ENCODE data around the gene MATN1. TPM values are rescaled to one million over a fixed set of nuclear protein-coding genes. Genes with fewer than 3 reads are reported as not detected.

MATN1 gene
- total and polyA plus RNA-seq, 4 experiments from 2014 or later = 0.12 to 1.2 (median 0.53) TPM; not detected in 1

DNA sequence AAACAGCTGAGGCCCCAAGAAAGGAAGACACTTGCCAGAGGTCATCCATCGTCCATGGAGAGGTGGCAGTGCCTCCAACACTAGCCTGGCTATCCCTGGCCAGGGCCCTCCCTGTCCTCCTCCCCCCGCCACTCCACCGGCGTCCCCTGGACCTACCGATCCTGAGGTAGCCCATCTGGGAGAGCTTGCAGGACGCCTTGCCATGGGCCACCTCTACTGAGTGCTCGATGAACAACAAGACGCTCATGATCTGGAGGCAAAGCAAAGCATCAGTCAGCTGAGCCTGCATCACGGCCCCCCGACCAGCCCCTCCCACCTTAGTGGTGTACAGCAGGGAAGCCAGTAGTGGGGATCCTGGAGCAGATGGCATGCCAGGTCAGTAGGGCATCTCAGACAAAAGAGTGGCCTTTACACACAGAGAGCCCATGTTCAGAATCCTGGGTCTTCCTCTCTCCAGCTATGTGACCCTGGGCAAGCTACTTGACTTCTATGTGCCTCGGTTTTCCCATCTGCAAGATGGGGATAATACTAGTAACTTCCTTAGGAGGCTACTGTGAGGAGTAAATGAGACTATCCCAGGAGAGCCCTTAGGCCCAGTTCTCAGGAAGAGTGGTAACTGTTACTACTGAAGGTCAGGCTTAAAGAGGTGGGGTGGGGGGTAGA is 19.0 kb upstream of the MATN1 start:
- Mint-ChIP-seq H3K4me3 (peak overlapping the region in 5 of 8 donors; percentile 38 to 98 (median 90)), H3K9me3 (peaks cover 0 to 2% (median 0%) of the 10 kb centered on the region in 8 donors), H3K27ac (peak overlapping the region; percentile 95 to 99 (median 98)), H3K4me1 (peaks cover 69 to 99% (median 81%) of the 10 kb centered on the region in 4 donors), H3K27me3 (no peaks in the 10 kb centered on the region), H3K36me3 (peaks cover 53 to 80% of the 10 kb centered on the region in 2 donors)
- CTCF ChIA-PET (ENCODE audit: partially characterized antibody) = interaction anchor here (0.8 to 7.7 kb wide), 4 partner anchors 14 to 41 kb away, joined by 4 to 111 read pairs (median 80); partner anchors contain the start of gene LAPTM5
- peaks cover 91% of the 10 kb centered on the region for H3K4me1 ChIP-seq (ENCODE audit: insufficient read depth, low read length)
- POLR2A ChIA-PET (ENCODE audit: partially characterized antibody) = interaction anchor here (1.3 to 37.5 kb wide), 5 partner anchors 10 to 37 kb away, joined by 3 to 1160 read pairs (median 43); partner anchors contain the start of gene LAPTM5
- peak overlapping the region; percentile 92 for H3K27ac ChIP-seq (ENCODE audit: low read depth, low read length)
- no peak overlapping the region for H3K4me3 ChIP-seq (ENCODE audit: low read length in 2 of 2)
- peaks cover 57% of the 10 kb centered on the region for H3K36me3 ChIP-seq (ENCODE audit: insufficient read depth, low read length)
- intact Hi-C loops (cut with micrococcal nuclease) = loop anchor here (2.0 kb wide), 1 partner anchor 18 kb away; no protein-coding TSS in a partner anchor
- DNase-seq = no peak
- H3K27me3 ChIP-seq (ENCODE audit: insufficient read depth, low read length) = no peaks in the 10 kb centered on the region
- no peaks in the 10 kb centered on the region for H3K9me3 ChIP-seq (ENCODE audit: control insufficient read depth in 1 of 2, low read length in 2 of 2)

DNA sequence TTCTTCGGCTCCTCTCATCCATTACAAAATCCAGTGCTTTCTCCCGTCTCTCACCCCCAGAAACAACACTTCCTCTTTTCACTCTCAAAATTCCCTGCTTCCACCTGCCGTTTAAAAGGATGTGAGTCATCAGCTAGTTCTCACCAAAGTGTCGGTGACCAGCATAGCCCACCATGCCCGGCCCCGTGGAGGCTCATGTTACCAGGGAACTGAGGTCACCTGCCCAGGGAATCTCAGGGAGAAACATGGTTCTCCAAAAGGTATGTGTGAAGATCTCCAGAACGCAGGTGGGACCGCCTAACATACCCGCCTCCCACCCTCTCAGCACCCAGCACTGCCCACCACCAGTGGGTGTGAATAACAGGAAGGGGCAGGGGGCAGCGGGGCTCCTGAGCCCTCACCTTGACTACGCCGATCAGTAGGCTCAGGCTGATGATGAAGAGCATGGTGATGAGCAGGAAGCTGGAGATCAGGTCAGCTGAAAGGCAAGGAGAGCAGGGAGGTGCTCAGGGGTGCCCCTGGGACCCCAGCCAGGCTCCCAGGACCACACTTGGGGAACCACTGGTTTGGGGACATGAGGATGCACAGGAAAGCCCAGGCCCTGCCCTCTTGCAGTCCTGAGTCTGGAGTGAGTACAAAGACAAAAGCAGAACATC is 18.0 kb upstream of the MATN1 start:
- Mint-ChIP-seq H3K4me3 (peak overlapping the region in 7 of 8 donors; percentile 32 to 74 (median 57)), H3K9me3 (peaks cover 0 to 2% (median 0%) of the 10 kb centered on the region in 8 donors), H3K4me1 (peaks cover 58 to 93% (median 72%) of the 10 kb centered on the region in 4 donors), H3K36me3 (peaks cover 61 to 81% of the 10 kb centered on the region in 2 donors), H3K27ac (peak overlapping the region; percentile 86 to 95 (median 90)), H3K27me3 (no peaks in the 10 kb centered on the region)
- ChIA-PET CTCF (ENCODE audit: partially characterized antibody) (interaction anchor here (0.7 to 7.7 kb wide), 4 partner anchors 15 to 41 kb away, joined by 3 to 111 read pairs (median 80); partner anchors contain the start of gene LAPTM5), POLR2A (ENCODE audit: partially characterized antibody) (interaction anchor here (1.1 to 37.5 kb wide), 4 partner anchors 8 to 22 kb away, joined by 3 to 1160 read pairs (median 48); partner anchors contain the start of gene LAPTM5)
- peaks cover 81% of the 10 kb centered on the region for H3K4me1 ChIP-seq (ENCODE audit: insufficient read depth, low read length)
- H3K9me3 ChIP-seq (ENCODE audit: control insufficient read depth in 1 of 2, low read length in 2 of 2) = no peaks in the 10 kb centered on the region
- no peak overlapping the region for H3K4me3 ChIP-seq (ENCODE audit: low read length in 2 of 2)
- H3K27me3 ChIP-seq (ENCODE audit: insufficient read depth, low read length) = no peaks in the 10 kb centered on the region
- DNase-seq = no peak
- peak overlapping the region; percentile 92 for H3K27ac ChIP-seq (ENCODE audit: low read depth, low read length)
- peaks cover 67% of the 10 kb centered on the region for H3K36me3 ChIP-seq (ENCODE audit: insufficient read depth, low read length)
- intact Hi-C loops (cut with micrococcal nuclease) = no loop called here

DNA sequence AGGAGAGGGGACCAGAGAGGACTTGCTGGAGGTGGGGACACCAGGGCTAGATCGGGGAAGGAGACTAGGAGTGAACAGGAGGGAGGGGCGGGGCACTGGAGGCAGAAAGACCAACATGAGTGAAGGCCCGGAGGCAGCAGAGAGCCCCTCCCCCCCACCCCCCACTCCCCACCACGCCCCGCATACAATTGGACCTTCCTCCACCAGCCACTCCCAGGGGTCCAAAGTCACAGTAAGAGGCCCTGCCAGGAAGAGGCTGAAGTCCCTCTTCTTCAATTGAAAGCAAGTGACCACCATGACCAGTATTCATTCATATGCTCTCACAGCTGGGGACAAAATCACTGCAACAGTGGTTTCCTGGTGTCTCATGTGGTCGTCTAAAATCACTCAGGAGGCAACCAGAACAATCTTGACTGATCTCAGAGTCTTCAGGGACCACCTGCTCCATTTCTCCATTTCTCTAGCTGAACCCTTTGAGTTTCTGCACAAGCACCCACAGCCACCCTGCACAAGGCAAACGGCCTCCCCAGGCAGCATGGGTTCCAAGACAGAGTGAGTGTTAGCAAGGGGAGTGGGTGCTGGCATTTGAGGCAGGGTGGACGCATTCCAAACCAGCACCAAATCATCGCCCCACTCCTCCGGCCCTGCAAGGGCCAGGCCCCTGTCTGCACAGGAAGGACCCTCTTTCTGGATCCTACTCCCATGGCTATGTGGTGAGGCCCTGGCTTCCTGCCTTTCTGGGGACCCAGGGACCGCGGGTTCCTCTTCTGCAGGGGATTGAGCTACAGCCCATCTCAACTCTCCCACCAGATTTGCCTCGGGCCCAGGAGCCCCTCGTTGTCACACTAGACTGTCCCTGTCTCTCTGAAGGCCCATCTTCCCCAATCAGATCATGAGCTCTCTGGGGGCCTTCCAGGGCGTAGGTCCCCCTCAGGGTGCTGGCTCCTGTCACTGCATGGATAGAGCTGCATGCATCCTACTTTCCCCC is 17.2 kb upstream of the MATN1 start:
- no peaks in the 10 kb centered on the region for H3K9me3 ChIP-seq (ENCODE audit: control insufficient read depth in 1 of 2, low read length in 2 of 2)
- H3K9me3 Mint-ChIP-seq = peaks cover 0 to 2% (median 0%) of the 10 kb centered on the region in 8 donors
- H3K36me3 Mint-ChIP-seq = peaks cover 70 to 85% of the 10 kb centered on the region in 2 donors
- H3K4me1 Mint-ChIP-seq = peaks cover 52 to 85% (median 65%) of the 10 kb centered on the region in 4 donors
- CTCF ChIA-PET (ENCODE audit: partially characterized antibody) = interaction anchor here (0.7 to 7.7 kb wide), 5 partner anchors 9 to 42 kb away, joined by 3 to 111 read pairs (median 76); partner anchors contain the start of gene LAPTM5
- DNase-seq = no peak
- peak overlapping the region; percentile 92 for H3K27ac ChIP-seq (ENCODE audit: low read depth, low read length)
- peak overlapping the region; percentile 86 to 95 (median 90) for H3K27ac Mint-ChIP-seq
- no peaks in the 10 kb centered on the region for H3K27me3 ChIP-seq (ENCODE audit: insufficient read depth, low read length)
- peak overlapping the region in 6 of 8 donors; percentile 30 to 74 (median 52) for H3K4me3 Mint-ChIP-seq
- peaks cover 75% of the 10 kb centered on the region for H3K36me3 ChIP-seq (ENCODE audit: insufficient read depth, low read length)
- no peak overlapping the region for H3K4me3 ChIP-seq (ENCODE audit: low read length in 2 of 2)
- H3K4me1 ChIP-seq (ENCODE audit: insufficient read depth, low read length) = peaks cover 73% of the 10 kb centered on the region
- intact Hi-C loops (cut with micrococcal nuclease) = no loop called here
- POLR2A ChIA-PET (ENCODE audit: partially characterized antibody) = interaction anchor here (1.0 to 37.5 kb wide), 5 partner anchors 8 to 21 kb away, joined by 3 to 1160 read pairs (median 4); partner anchors contain the start of gene LAPTM5
- H3K27me3 Mint-ChIP-seq = no peaks in the 10 kb centered on the region

DNA sequence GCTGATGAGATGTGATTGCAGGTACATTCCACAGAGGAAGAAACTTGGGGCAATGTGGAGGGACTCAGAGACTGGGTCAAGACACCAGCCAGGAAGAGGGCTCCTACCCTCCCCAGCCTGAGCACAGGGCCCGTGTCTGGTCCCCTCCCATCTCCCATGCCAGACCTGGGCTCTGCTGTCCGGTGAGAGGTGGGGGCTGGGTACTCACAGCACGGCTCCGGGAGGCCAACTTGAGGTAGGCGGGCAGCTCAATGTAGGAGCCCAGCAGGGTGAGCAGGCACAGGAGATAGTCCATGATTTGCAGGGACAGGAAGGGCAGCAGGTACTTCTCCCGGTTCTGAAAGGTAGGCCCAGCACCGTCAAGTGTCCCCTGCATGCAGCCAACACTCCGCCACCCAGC is 16.2 kb upstream of the MATN1 start:
- peaks cover 0 to 2% (median 0%) of the 10 kb centered on the region in 8 donors for H3K9me3 Mint-ChIP-seq
- H3K36me3 Mint-ChIP-seq = peaks cover 79 to 95% of the 10 kb centered on the region in 2 donors
- Histone ChIP-seq H3K36me3 (ENCODE audit: insufficient read depth, low read length) (peaks cover 85% of the 10 kb centered on the region), H3K4me1 (ENCODE audit: insufficient read depth, low read length) (peaks cover 63% of the 10 kb centered on the region), H3K9me3 (ENCODE audit: control insufficient read depth in 1 of 2, low read length in 2 of 2) (no peaks in the 10 kb centered on the region), H3K4me3 (ENCODE audit: low read length in 2 of 2) (no peak overlapping the region), H3K27me3 (ENCODE audit: insufficient read depth, low read length) (no peaks in the 10 kb centered on the region), H3K27ac (ENCODE audit: low read depth, low read length) (peak overlapping the region; percentile 27)
- no peak for DNase-seq
- H3K27me3 Mint-ChIP-seq = no peaks in the 10 kb centered on the region
- CTCF ChIA-PET (ENCODE audit: partially characterized antibody) = interaction anchor here (1.7 to 2.3 kb wide), 2 partner anchors 10 to 21 kb away, joined by 6 to 9 read pairs; no protein-coding TSS in a partner anchor
- peak overlapping the region in 6 of 7 donors; percentile 29 to 95 (median 80) for H3K27ac Mint-ChIP-seq
- POLR2A ChIA-PET (ENCODE audit: partially characterized antibody) = interaction anchor here (1.0 to 37.5 kb wide), 2 partner anchors 17 to 18 kb away, joined by 4 to 1160 read pairs; partner anchors contain the start of gene LAPTM5
- H3K4me3 Mint-ChIP-seq = no peak overlapping the region
- intact Hi-C loops (cut with micrococcal nuclease) = no loop called here
- H3K4me1 Mint-ChIP-seq = peaks cover 46 to 75% (median 57%) of the 10 kb centered on the region in 4 donors

DNA sequence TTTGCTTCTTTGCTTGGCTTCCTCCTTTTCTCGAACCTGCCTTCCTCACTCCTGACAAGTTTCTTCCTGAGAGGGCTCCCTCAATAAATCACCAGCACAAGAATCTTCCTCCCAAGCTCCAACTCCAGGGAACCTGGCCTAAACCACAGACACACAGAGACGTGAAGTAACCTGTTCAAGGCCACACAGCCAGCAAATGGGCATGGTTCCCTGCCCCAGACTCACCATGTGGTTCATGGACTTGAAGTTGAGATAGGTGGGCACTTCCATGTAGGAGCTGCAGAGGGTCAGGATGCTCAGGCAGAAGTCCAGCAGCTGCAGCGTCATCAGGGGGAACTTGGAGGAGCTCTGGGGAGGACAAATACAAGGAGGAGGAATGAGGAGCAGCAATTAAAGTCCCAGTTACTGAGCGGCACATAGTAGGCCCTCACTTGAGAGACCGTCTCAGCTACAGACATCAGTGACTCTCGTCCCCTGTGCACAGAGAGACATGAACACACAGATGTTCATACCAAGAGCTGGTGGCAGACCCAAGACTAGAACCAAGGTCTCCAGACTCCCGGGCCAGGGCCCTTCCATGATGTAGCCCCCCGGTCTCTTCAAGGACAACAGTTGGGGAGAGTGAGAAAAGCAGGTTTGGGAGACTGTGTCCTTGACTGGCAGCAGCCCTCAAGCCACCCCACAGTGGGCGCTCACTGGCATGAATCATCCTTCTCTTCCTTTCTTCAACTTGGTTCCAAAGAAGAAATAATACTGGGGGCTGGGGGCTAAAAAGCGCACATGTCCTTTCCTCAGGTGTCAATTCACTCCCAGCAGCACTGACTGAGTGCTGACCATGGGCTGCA is 15.6 kb upstream of the MATN1 start:
- Histone ChIP-seq H3K27me3 (ENCODE audit: insufficient read depth, low read length) (no peaks in the 10 kb centered on the region), H3K36me3 (ENCODE audit: insufficient read depth, low read length) (peaks cover 92% of the 10 kb centered on the region), H3K4me1 (ENCODE audit: insufficient read depth, low read length) (peaks cover 56% of the 10 kb centered on the region), H3K27ac (ENCODE audit: low read depth, low read length) (peak overlapping the region; percentile 27), H3K9me3 (ENCODE audit: control insufficient read depth in 1 of 2, low read length in 2 of 2) (no peaks in the 10 kb centered on the region), H3K4me3 (ENCODE audit: low read length in 2 of 2) (no peak overlapping the region)
- no peak for DNase-seq
- Mint-ChIP-seq H3K27me3 (no peaks in the 10 kb centered on the region), H3K36me3 (peaks cover 86 to 96% of the 10 kb centered on the region in 2 donors), H3K27ac (peak overlapping the region; percentile 82 to 94 (median 87)), H3K4me3 (peak overlapping the region in 2 of 8 donors; percentile 36 to 46), H3K4me1 (peaks cover 41 to 69% (median 50%) of the 10 kb centered on the region in 4 donors), H3K9me3 (peaks cover 0 to 2% (median 0%) of the 10 kb centered on the region in 8 donors)
- POLR2A ChIA-PET (ENCODE audit: partially characterized antibody) = interaction anchor here (1.0 to 37.5 kb wide), 5 partner anchors 9 to 40 kb away, joined by 3 to 1160 read pairs (median 3); partner anchors contain the start of gene LAPTM5
- CTCF ChIA-PET (ENCODE audit: partially characterized antibody) = interaction anchor here (0.8 to 2.3 kb wide), 4 partner anchors 11 to 44 kb away, joined by 3 to 9 read pairs (median 6); no protein-coding TSS in a partner anchor
- intact Hi-C loops (cut with micrococcal nuclease) = no loop called here
